ENCODE measurements around the gene CMTM1.

The CMTM1 gene

GRCh38 chr16:66542396-66542795 is 23.8 kb upstream of the CMTM1 start:
- no peak for DNase-seq
- TF ChIP-seq, protein P1, sequence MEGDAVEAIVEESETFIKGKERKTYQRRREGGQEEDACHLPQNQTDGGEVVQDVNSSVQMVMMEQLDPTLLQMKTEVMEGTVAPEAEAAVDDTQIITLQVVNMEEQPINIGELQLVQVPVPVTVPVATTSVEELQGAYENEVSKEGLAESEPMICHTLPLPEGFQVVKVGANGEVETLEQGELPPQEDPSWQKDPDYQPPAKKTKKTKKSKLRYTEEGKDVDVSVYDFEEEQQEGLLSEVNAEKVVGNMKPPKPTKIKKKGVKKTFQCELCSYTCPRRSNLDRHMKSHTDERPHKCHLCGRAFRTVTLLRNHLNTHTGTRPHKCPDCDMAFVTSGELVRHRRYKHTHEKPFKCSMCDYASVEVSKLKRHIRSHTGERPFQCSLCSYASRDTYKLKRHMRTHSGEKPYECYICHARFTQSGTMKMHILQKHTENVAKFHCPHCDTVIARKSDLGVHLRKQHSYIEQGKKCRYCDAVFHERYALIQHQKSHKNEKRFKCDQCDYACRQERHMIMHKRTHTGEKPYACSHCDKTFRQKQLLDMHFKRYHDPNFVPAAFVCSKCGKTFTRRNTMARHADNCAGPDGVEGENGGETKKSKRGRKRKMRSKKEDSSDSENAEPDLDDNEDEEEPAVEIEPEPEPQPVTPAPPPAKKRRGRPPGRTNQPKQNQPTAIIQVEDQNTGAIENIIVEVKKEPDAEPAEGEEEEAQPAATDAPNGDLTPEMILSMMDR (IDR thresholded peaks at IDR 0.05; ENCODE audit: low read depth, low read length, missing control alignments): no peak
- Histone ChIP-seq H3K36me3 (replicated peaks) (peaks cover 3% of the 10 kb centered on the region), H3K4me3 (ENCODE audit: low read depth, low read length) (no peak overlapping the region), H3K27me3 (replicated peaks) (no peaks in the 10 kb centered on the region), H3K27ac (no peak overlapping the region)
- in situ Hi-C loops (cut with HindIII; ENCODE audit: low pct_ligation_motif_present, low sequenced_read_pairs): no loop called here

DNA sequence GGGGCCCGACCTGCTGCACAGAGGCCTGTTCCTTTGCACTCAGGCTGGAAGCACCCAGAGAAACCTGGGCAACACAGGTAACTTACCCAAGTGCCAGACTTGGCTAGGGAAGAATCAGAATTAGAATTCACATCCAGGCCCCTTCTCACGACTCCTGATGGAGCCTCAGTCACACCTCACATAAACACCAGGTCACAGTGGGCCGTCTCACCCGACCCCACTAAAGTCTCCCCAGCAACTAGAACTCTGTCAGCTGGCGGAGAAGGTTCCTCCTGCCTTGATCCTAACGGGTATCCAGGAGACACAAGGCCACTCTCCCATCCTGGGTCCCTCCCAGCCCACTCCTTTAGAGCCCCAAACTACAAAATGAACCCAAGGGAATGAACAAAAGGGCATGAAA is 22.7 kb upstream of the CMTM1 start:
- Histone ChIP-seq H3K4me3 (ENCODE audit: low read depth, low read length) (no peak overlapping the region), H3K36me3 (replicated peaks) (no peaks in the 10 kb centered on the region), H3K27ac (no peak overlapping the region), H3K27me3 (replicated peaks) (no peaks in the 10 kb centered on the region)
- no peak for DNase-seq
- TF ChIP-seq, protein P1 (IDR thresholded peaks at IDR 0.05; ENCODE audit: low read depth, low read length, missing control alignments): no peak
- in situ Hi-C loops (cut with HindIII; ENCODE audit: low pct_ligation_motif_present, low sequenced_read_pairs): no loop called here

GRCh38 chr16:66544016-66544757 is 22.1 kb upstream of the CMTM1 start:
- Histone ChIP-seq H3K4me3 (ENCODE audit: low read depth, low read length) (no peak overlapping the region), H3K27ac (no peak overlapping the region), H3K36me3 (replicated peaks) (no peaks in the 10 kb centered on the region), H3K27me3 (replicated peaks) (no peaks in the 10 kb centered on the region)
- no peak for DNase-seq
- TF ChIP-seq, protein P1 (IDR thresholded peaks at IDR 0.05; ENCODE audit: low read depth, low read length, missing control alignments): no peak
- in situ Hi-C loops (cut with HindIII; ENCODE audit: low pct_ligation_motif_present, low sequenced_read_pairs): no loop called here

DNA sequence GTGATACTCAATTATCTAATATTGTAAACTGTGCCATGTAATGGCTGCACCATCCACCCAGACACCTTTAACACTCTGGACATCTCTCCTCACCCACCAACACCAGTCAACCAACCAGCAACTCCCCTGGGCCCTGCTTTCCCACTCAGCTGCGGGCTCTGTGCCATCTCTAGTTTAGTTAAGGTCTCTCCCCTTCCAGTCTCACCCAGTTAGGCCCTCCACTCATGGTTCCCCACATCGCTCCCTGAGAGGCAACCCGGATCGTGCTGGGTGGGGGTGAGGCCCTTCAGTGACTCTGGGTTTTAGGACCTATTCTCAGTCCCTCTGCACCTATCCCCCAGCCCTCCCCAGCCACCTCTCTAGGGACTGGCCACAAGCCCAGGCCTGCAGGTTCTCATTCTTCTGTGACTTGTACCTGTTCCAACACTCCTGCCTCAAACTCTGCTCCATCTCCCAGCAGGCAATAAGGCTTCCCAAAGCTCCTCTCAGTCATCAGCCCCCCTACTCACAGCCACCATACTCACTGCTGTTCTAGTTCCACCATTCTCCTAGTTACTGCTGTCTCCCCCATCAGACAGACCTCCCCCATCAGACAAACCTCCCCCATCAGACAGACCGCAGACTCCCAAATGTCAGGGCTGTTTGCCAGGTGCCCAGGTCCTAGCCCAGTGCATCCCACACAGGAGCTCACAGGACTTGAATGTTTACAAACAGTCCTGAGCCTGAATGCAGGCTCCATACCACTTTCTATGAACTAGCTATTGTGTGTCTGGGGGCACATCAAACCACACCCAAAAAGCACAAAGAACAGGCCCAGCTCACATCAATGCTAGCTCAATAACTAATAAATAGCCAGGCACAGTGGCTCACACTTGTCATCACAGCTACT is 18.9 kb upstream of the CMTM1 start:
- no peak overlapping the region for H3K4me3 ChIP-seq (ENCODE audit: low read depth, low read length)
- in situ Hi-C loops (cut with HindIII; ENCODE audit: low pct_ligation_motif_present, low sequenced_read_pairs): no loop called here

DNA sequence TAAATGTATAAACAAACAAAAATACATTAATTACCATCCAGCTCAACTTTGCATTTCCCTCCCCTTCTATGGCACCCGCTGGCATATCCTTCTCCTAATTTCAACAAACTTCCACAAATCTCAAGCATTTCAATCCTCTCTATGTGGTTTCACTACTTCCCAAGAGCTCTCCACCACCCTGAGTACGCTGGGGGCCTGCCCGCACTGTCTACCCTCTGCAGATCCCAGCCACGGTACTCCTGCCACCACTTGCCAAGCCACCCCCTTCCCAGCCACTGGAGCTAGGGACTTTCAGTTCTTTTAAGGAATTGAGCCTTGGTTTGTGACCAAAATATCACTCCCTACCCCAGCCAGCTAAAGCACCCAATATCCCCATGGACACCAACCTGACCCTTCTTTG is 18.2 kb upstream of the CMTM1 start:
- no peaks in the 10 kb centered on the region for H3K27me3 ChIP-seq (replicated peaks)
- TF ChIP-seq, protein P1 (IDR thresholded peaks at IDR 0.05; ENCODE audit: low read depth, low read length, missing control alignments): no peak
- no peaks in the 10 kb centered on the region for H3K36me3 ChIP-seq (replicated peaks)
- H3K27ac ChIP-seq: no peak overlapping the region
- DNase-seq: no peak
- H3K4me3 ChIP-seq (ENCODE audit: low read depth, low read length): no peak overlapping the region
- in situ Hi-C loops (cut with HindIII; ENCODE audit: low pct_ligation_motif_present, low sequenced_read_pairs): no loop called here

More for the DNA sequence above, 18.9 kb upstream of the CMTM1 start:
- no peaks in the 10 kb centered on the region for H3K27me3 ChIP-seq (replicated peaks)
- no peaks in the 10 kb centered on the region for H3K36me3 ChIP-seq (replicated peaks)
- no peak for DNase-seq
- TF ChIP-seq, protein P1 (IDR thresholded peaks at IDR 0.05; ENCODE audit: low read depth, low read length, missing control alignments): no peak
- H3K27ac ChIP-seq: no peak overlapping the region

Measured in brain microvascular endothelial cell (primary cell).